ENCODE results near the gene C7orf33. TPM values are rescaled to one million over a fixed set of nuclear protein-coding genes. Genes with fewer than 3 reads are reported as not detected.

The C7orf33 gene
- total RNA-seq, 2 donors from 2014 or later: not detected

DNA sequence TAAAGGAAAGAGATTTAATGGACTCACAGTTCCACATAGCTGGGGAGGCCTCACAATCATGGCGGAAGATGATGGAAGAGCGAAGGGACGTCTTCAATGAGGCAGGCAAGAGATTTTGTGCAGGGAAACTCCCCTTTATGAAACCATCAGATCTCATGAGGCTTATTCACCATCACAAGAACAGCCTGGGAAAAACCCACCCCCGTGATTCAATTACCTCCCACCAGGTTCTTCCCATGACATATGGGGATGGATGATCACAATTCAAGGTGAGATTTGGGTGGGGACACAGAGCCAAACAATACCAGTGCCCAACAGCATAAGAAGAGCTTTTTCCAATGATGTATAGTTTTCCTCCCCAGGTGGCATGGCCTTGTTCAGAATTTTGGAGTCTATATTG is 11.2 kb upstream of the C7orf33 start:
- H3K4me3 ChIP-seq: no peak overlapping the region
- no peak overlapping the region for H3K27ac ChIP-seq
- ATAC-seq (ENCODE audit: insufficient number of reproducible peaks, low FRiP score, low read depth): no peak
- H3K36me3 ChIP-seq: no peaks in the 10 kb centered on the region
- H3K4me1 ChIP-seq (ENCODE audit: control insufficient read depth in 1 of 2, low read depth in 2 of 2): no peaks in the 10 kb centered on the region
- TF ChIP-seq, protein P1, sequence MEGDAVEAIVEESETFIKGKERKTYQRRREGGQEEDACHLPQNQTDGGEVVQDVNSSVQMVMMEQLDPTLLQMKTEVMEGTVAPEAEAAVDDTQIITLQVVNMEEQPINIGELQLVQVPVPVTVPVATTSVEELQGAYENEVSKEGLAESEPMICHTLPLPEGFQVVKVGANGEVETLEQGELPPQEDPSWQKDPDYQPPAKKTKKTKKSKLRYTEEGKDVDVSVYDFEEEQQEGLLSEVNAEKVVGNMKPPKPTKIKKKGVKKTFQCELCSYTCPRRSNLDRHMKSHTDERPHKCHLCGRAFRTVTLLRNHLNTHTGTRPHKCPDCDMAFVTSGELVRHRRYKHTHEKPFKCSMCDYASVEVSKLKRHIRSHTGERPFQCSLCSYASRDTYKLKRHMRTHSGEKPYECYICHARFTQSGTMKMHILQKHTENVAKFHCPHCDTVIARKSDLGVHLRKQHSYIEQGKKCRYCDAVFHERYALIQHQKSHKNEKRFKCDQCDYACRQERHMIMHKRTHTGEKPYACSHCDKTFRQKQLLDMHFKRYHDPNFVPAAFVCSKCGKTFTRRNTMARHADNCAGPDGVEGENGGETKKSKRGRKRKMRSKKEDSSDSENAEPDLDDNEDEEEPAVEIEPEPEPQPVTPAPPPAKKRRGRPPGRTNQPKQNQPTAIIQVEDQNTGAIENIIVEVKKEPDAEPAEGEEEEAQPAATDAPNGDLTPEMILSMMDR (IDR thresholded peaks at IDR 0.05): no peak
- H3K27me3 ChIP-seq (replicated peaks; ENCODE audit: insufficient read depth): no peaks in the 10 kb centered on the region
- H3K9me3 ChIP-seq: no peaks in the 10 kb centered on the region
- DNase-seq (ENCODE audit: low spot score): no peak

DNA sequence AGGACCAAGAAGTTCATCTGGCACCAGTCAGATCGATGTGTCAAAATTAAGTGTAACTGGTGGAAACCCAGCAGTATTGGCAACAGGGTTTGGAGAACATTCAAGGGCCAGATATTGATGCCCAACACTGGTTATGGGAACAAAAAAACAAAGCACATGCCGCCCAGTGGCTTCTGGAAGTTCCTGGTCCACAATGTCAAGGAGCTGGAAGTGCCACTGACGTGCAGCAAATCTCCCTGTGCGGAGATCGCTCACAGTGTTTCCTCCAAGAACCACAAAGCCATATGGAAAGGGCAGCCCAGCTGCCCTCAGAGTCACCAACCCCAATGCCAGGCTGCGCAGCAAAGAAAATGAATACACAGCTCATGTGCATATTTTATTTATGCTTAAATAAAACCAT is 10.1 kb upstream of the C7orf33 start:
- DNase-seq (ENCODE audit: low spot score) (no peak), ATAC-seq (ENCODE audit: insufficient number of reproducible peaks, low FRiP score, low read depth) (no peak)

DNA sequence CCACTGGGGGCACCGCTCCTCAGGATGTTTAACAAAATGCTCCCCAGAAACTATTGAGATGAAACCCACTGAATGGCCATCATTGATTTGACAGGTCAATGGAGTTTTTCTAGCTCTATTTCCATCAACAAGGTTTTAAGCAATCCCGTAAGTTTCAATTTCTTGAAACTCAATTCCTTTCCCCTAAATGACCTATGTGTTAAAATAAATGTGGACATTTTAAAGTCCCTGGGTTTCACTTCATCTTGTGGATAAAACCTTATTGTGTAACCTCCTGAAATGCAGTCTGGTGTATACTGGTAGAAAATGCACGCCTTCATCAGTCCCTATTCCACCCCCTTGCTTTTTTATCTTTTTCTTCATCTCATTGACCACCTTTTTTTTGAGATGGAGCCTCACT is 8.9 kb upstream of the C7orf33 start:
- H3K36me3 ChIP-seq: no peaks in the 10 kb centered on the region
- H3K4me1 ChIP-seq (ENCODE audit: control insufficient read depth in 1 of 2, low read depth in 2 of 2): no peaks in the 10 kb centered on the region
- no peak overlapping the region for H3K27ac ChIP-seq
- H3K4me3 ChIP-seq: no peak overlapping the region
- DNase-seq (ENCODE audit: low spot score) (no peak), ATAC-seq (ENCODE audit: insufficient number of reproducible peaks, low FRiP score, low read depth) (no peak)
- H3K9me3 ChIP-seq: no peaks in the 10 kb centered on the region
- no peaks in the 10 kb centered on the region for H3K27me3 ChIP-seq (replicated peaks; ENCODE audit: insufficient read depth)
- TF ChIP-seq, protein P1 (IDR thresholded peaks at IDR 0.05): no peak

More for the DNA sequence above, 10.1 kb upstream of the C7orf33 start:
- no peaks in the 10 kb centered on the region for H3K36me3 ChIP-seq
- H3K4me1 ChIP-seq (ENCODE audit: control insufficient read depth in 1 of 2, low read depth in 2 of 2): no peaks in the 10 kb centered on the region
- no peaks in the 10 kb centered on the region for H3K27me3 ChIP-seq (replicated peaks; ENCODE audit: insufficient read depth)
- no peak overlapping the region for H3K27ac ChIP-seq
- H3K9me3 ChIP-seq: no peaks in the 10 kb centered on the region
- no peak overlapping the region for H3K4me3 ChIP-seq
- TF ChIP-seq, protein P1 (IDR thresholded peaks at IDR 0.05): no peak

DNA sequence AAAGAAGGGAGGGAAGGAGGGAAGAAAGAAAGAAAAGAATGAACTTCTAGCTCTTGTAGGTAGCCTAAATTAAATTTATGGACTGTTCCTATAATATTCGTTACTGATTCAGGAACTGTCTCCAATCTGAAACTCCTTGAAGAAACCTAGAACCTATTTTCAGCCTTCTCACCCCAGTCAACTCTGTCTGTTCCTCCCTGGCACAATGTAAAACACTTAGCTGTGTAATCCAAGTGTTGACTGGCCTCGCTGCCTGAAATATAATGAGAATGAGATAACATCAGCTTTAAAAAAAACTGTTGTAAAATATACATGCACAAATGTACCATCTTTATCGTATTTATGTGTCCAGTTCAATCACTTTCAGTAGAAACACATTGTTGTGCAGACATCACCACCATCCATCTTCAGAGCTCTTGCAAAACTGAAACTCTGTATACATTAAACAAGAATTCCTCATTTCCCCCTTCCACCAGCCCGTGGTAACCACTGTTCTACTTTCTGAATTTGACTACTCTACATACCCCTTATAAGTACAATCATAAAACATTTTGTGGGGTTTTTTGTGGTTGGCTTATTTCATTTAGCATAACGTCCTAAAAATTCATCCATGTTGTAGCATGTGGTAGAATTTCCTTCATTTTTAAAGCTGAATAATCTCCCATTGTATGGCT is 6.3 kb upstream of the C7orf33 start:
- Histone ChIP-seq H3K9me3 (no peaks in the 10 kb centered on the region), H3K4me3 (no peak overlapping the region), H3K36me3 (no peaks in the 10 kb centered on the region), H3K27me3 (replicated peaks; ENCODE audit: insufficient read depth) (no peaks in the 10 kb centered on the region), H3K4me1 (ENCODE audit: control insufficient read depth in 1 of 2, low read depth in 2 of 2) (no peaks in the 10 kb centered on the region), H3K27ac (no peak overlapping the region)
- TF ChIP-seq, protein P1 (IDR thresholded peaks at IDR 0.05): no peak
- no peak for ATAC-seq (ENCODE audit: insufficient number of reproducible peaks, low FRiP score, low read depth)
- DNase-seq (ENCODE audit: low spot score): no peak

DNA sequence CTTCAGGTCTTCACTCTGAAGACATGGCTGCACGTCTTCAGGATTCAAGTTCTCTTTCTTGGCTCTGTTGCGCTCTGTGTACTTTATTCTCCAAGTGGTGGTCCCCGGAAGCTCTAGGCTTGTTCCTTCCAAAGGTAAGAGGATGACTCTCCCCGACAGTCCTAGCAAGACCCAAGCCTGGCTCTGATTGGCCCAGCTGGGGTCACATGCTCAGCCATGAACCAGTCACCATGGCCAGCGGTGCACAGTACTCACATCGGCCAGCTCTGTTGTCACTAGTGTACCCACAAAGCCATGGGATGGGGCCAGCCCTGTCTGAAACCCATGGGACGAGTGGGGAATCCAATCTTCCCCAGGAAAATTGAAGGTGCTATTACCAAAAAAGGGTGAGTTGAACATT is 5.2 kb upstream of the C7orf33 start:
- no peak for DNase-seq (ENCODE audit: low spot score)
- no peak for ATAC-seq (ENCODE audit: insufficient number of reproducible peaks, low FRiP score, low read depth)
- no peak overlapping the region for H3K27ac ChIP-seq
- TF ChIP-seq, protein P1 (IDR thresholded peaks at IDR 0.05): no peak
- no peaks in the 10 kb centered on the region for H3K36me3 ChIP-seq
- H3K4me3 ChIP-seq: no peak overlapping the region
- H3K4me1 ChIP-seq (ENCODE audit: control insufficient read depth in 1 of 2, low read depth in 2 of 2): no peaks in the 10 kb centered on the region
- no peaks in the 10 kb centered on the region for H3K27me3 ChIP-seq (replicated peaks; ENCODE audit: insufficient read depth)
- H3K9me3 ChIP-seq: no peaks in the 10 kb centered on the region

All from thoracic aorta (tissue), 2 donors.